Measurements from ENCODE around the gene MCF2L.

The MCF2L gene

DNA sequence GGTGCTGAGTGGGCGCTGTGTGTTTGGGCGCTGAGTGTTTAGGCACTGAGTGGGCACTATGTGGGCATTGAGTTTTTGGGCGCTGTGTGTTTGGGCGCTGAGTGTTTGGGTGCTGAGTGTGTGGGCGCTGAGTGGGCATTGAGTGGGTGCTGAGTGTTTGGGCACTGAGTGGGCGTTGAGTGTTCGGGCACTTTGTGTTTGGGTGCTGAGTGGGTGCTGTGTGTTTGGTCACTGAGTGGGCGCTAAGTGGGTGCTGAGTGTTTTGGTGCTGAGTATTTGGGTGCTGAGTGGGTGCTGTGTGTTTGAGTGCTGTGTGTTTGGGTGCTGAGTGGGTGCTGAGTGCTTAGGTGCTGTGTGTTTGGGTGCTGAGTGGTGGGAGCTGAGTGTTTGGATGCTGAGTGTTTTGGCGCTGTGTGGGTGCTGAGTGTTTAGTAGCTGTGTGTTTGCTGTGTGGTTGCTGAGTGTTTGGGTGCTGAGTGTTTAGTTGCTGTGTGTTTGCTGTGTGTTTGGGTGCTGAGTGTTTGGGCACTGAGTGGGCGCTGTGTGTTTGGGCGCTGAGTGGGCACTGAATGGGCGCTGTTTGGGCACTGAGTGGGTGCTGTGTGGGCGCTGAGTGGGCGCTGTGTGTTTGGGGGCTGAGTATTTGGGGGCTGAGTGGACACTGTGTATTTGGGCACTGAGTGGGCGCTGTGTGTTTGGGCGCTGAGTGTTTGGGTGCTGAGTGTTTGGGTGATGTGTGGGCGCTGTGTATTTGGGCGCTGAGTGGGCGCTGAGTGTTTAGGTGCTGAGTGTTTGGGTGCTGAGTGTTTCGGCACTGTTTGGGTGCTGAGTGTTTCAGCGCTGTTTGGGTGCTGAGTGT, 89.3 kb downstream of the MCF2L start:
- no peak overlapping the region for H3K9ac ChIP-seq (ENCODE audit: low read depth, low read length)
- no peak overlapping the region for H3K4me3 ChIP-seq (ENCODE audit: low read depth, low read length)
- no peaks in the 10 kb centered on the region for H3K4me1 ChIP-seq (ENCODE audit: control insufficient read depth, insufficient read depth, low read length)
- no peaks in the 10 kb centered on the region for H3K36me3 ChIP-seq (ENCODE audit: control insufficient read depth, insufficient read depth, low read length)
- no peaks in the 10 kb centered on the region for H3K9me3 ChIP-seq (ENCODE audit: control insufficient read depth, insufficient read depth, low read length)
- H3K27me3 ChIP-seq (ENCODE audit: control insufficient read depth, insufficient read depth, low read length), result no peaks in the 10 kb centered on the region
- no peak overlapping the region for H3K27ac ChIP-seq (ENCODE audit: low read depth, low read length)

DNA sequence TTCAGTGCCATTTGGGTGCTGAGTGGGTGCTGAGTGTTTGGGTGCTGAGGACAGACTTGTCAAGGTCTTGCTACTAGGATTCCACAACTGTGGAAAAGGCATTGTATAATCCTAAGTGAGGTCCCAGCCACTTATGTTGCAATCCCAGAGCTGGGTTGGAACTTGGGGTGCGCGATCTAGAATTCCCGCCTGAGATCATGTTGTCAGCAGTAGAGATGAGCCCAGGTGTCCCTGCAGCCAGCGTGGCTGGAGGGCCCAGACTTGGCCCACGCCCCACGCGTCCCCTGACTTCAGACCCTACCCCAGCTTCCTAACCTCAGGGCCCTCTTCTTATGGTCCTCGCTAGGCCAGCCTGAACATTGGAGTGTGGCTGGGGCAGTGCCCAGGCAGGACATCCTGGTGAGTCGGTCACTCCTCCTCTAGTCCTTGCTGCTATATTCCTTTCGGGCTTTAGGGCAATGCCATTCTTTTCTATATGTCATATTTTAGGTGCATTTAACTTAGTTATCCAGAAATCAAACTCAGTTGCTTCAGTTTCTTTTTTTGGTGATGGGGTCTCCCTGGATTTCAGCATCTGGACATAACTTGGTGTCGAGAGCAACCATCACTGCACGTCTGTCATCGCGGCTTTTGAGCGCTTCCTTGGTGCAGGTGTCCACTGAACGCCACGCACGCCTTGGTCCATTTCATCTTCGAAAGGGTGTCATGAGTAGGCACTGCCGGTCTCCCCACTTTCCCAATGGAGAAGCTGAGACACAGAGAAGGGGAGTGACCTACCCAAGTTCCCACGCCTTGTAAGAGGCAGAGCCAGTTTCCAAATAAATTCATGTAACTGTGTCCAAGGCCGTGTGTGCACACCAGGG, 90.2 kb downstream of the MCF2L start:
- no peaks in the 10 kb centered on the region for H3K9me3 ChIP-seq (ENCODE audit: control insufficient read depth, insufficient read depth, low read length)
- no peaks in the 10 kb centered on the region for H3K4me1 ChIP-seq (ENCODE audit: control insufficient read depth, insufficient read depth, low read length)
- no peaks in the 10 kb centered on the region for H3K27me3 ChIP-seq (ENCODE audit: control insufficient read depth, insufficient read depth, low read length)
- no peak overlapping the region for H3K4me3 ChIP-seq (ENCODE audit: low read depth, low read length)
- H3K36me3 ChIP-seq (ENCODE audit: control insufficient read depth, insufficient read depth, low read length), result no peaks in the 10 kb centered on the region
- no peak overlapping the region for H3K27ac ChIP-seq (ENCODE audit: low read depth, low read length)
- H3K9ac ChIP-seq (ENCODE audit: low read depth, low read length), result no peak overlapping the region

DNA sequence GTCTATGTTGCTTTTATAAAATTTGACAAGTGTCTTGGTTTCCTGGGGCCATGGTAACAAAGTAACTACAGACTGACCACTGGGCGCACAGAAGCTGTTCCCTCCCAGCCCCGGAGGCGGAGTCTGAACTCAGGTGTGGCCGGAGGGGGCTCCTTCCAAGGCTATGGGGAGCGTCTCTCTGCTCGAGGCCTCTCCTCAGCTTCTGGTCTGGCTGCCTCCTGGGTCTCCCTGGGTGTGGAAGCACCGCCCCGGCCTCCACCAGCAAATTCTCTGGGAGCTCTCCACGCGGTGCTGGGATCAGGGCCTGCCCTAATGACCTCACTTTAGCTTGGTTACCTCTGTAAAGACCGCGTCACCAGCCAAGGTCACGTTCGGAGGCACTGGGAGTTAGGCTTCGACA, 90.9 kb downstream of the MCF2L start:
- no peaks in the 10 kb centered on the region for H3K4me1 ChIP-seq (ENCODE audit: control insufficient read depth, insufficient read depth, low read length)
- H3K36me3 ChIP-seq (ENCODE audit: control insufficient read depth, insufficient read depth, low read length), result no peaks in the 10 kb centered on the region
- no peaks in the 10 kb centered on the region for H3K9me3 ChIP-seq (ENCODE audit: control insufficient read depth, insufficient read depth, low read length)
- H3K4me3 ChIP-seq (ENCODE audit: low read depth, low read length), result no peak overlapping the region
- H3K27me3 ChIP-seq (ENCODE audit: control insufficient read depth, insufficient read depth, low read length), result no peaks in the 10 kb centered on the region
- no peak overlapping the region for H3K27ac ChIP-seq (ENCODE audit: low read depth, low read length)
- no peak overlapping the region for H3K9ac ChIP-seq (ENCODE audit: low read depth, low read length)

DNA sequence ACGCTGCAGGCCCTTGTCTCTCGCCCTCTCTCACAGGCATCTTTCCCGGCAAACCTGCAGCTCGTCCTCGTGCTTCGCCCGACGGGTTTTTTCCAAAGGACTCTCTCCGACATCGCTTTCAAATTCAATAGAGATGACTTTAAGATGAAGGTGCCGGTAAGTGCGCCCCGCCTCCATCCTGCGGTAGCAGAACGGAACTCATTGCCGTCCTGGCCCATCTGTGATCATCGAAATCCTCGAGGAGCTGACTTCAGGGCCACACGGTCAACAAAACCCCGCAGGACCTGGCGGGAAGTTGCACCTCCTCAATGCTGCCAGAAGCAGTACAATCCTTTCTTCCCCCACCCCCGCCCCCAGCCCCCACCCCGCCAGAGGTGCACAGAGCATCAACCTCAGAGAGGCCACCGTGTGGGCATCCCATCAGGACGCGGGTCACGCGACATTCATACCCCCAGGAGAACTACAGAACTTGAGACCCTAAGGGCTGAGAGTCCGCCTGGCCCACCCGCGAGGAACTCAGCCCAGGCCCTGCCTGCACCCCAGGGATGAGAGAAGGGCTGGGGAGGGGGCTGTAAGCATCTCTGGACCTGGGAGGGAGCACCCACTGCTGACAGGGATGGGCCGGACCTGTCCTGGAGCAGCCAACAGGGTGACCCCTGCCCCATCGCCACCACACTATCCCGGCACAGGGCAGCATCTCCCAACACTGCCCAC, 91.7 kb downstream of the MCF2L start:
- H3K9ac ChIP-seq (ENCODE audit: low read depth, low read length), result no peak overlapping the region
- H3K4me3 ChIP-seq (ENCODE audit: low read depth, low read length), result no peak overlapping the region
- no peaks in the 10 kb centered on the region for H3K27me3 ChIP-seq (ENCODE audit: control insufficient read depth, insufficient read depth, low read length)
- no peaks in the 10 kb centered on the region for H3K4me1 ChIP-seq (ENCODE audit: control insufficient read depth, insufficient read depth, low read length)
- no peaks in the 10 kb centered on the region for H3K9me3 ChIP-seq (ENCODE audit: control insufficient read depth, insufficient read depth, low read length)
- H3K27ac ChIP-seq (ENCODE audit: low read depth, low read length), result no peak overlapping the region
- no peaks in the 10 kb centered on the region for H3K36me3 ChIP-seq (ENCODE audit: control insufficient read depth, insufficient read depth, low read length)

DNA sequence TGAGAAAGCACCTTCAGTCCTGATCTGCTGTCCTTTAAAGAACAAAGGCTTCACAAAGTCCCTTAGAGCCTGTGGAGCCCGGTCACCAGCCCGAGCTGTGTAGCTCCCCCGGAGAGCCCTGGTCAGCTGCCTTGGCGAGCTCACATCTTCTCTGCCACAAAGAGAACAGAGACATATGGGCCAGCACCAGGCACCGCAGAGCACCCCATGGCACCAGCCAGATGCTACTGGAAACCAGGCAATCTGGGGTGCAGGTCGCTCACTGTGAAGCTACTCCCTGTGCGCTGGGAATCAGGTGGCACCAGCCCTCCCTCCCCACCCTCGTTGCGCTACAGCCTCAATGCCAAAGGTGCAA, 92.2 kb downstream of the MCF2L start:
- H3K9me3 ChIP-seq (ENCODE audit: control insufficient read depth, insufficient read depth, low read length), result no peaks in the 10 kb centered on the region
- H3K36me3 ChIP-seq (ENCODE audit: control insufficient read depth, insufficient read depth, low read length), result no peaks in the 10 kb centered on the region
- H3K9ac ChIP-seq (ENCODE audit: low read depth, low read length), result no peak overlapping the region
- no peaks in the 10 kb centered on the region for H3K4me1 ChIP-seq (ENCODE audit: control insufficient read depth, insufficient read depth, low read length)
- no peaks in the 10 kb centered on the region for H3K27me3 ChIP-seq (ENCODE audit: control insufficient read depth, insufficient read depth, low read length)
- H3K27ac ChIP-seq (ENCODE audit: low read depth, low read length), result no peak overlapping the region
- H3K4me3 ChIP-seq (ENCODE audit: low read depth, low read length), result no peak overlapping the region

GRCh38 chr13:113061796-113062425, 92.9 kb downstream of the MCF2L start:
- no peaks in the 10 kb centered on the region for H3K9me3 ChIP-seq (ENCODE audit: control insufficient read depth, insufficient read depth, low read length)
- H3K36me3 ChIP-seq (ENCODE audit: control insufficient read depth, insufficient read depth, low read length), result no peaks in the 10 kb centered on the region
- no peak overlapping the region for H3K9ac ChIP-seq (ENCODE audit: low read depth, low read length)

GRCh38 chr13:113062691-113063090, 93.7 kb downstream of the MCF2L start:
- Histone ChIP-seq H3K4me3 (ENCODE audit: low read depth, low read length) (no peak overlapping the region), H3K27ac (ENCODE audit: low read depth, low read length) (no peak overlapping the region), H3K9ac (ENCODE audit: low read depth, low read length) (no peak overlapping the region), H3K36me3 (ENCODE audit: control insufficient read depth, insufficient read depth, low read length) (no peaks in the 10 kb centered on the region), H3K4me1 (ENCODE audit: control insufficient read depth, insufficient read depth, low read length) (no peaks in the 10 kb centered on the region), H3K9me3 (ENCODE audit: control insufficient read depth, insufficient read depth, low read length) (no peaks in the 10 kb centered on the region), H3K27me3 (ENCODE audit: control insufficient read depth, insufficient read depth, low read length) (no peaks in the 10 kb centered on the region)

More at GRCh38 chr13:113061796-113062425, 92.9 kb downstream of the MCF2L start:
- H3K27ac ChIP-seq (ENCODE audit: low read depth, low read length), result no peak overlapping the region
- H3K4me3 ChIP-seq (ENCODE audit: low read depth, low read length), result no peak overlapping the region
- no peaks in the 10 kb centered on the region for H3K4me1 ChIP-seq (ENCODE audit: control insufficient read depth, insufficient read depth, low read length)
- no peaks in the 10 kb centered on the region for H3K27me3 ChIP-seq (ENCODE audit: control insufficient read depth, insufficient read depth, low read length)

DNA sequence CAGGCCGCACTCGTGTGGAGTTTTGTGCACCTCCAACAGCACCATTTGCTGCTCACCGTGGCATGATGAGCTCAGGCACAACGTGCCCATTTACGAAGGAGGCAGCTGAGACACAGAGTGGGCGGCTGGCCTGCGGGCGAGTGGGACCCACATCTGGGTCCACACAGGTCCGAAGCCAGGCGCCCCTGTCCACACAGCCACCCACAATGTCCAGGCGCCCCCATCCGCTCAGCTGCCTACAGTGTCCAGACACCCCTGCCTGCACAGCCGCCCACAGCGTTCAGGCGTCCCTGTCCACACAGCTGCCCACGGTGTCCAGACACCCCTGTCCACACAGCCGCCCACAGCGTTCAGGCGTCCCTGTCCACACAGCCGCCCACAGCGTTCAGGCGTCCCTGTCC, 94.1 kb downstream of the MCF2L start:
- no peak overlapping the region for H3K9ac ChIP-seq (ENCODE audit: low read depth, low read length)
- H3K27me3 ChIP-seq (ENCODE audit: control insufficient read depth, insufficient read depth, low read length), result no peaks in the 10 kb centered on the region
- no peak overlapping the region for H3K4me3 ChIP-seq (ENCODE audit: low read depth, low read length)
- no peaks in the 10 kb centered on the region for H3K9me3 ChIP-seq (ENCODE audit: control insufficient read depth, insufficient read depth, low read length)
- no peak overlapping the region for H3K27ac ChIP-seq (ENCODE audit: low read depth, low read length)
- no peaks in the 10 kb centered on the region for H3K36me3 ChIP-seq (ENCODE audit: control insufficient read depth, insufficient read depth, low read length)
- H3K4me1 ChIP-seq (ENCODE audit: control insufficient read depth, insufficient read depth, low read length), result no peaks in the 10 kb centered on the region

- H3K4me3 ChIP-seq (ENCODE audit: low read depth, low read length), result no peak overlapping the region
- no peaks in the 10 kb centered on the region for H3K27me3 ChIP-seq (ENCODE audit: control insufficient read depth, insufficient read depth, low read length)
- no peaks in the 10 kb centered on the region for H3K4me1 ChIP-seq (ENCODE audit: control insufficient read depth, insufficient read depth, low read length)
- no peak overlapping the region for H3K27ac ChIP-seq (ENCODE audit: low read depth, low read length)
- no peak overlapping the region for H3K9ac ChIP-seq (ENCODE audit: low read depth, low read length)
- no peaks in the 10 kb centered on the region for H3K36me3 ChIP-seq (ENCODE audit: control insufficient read depth, insufficient read depth, low read length)
- no peaks in the 10 kb centered on the region for H3K9me3 ChIP-seq (ENCODE audit: control insufficient read depth, insufficient read depth, low read length)
Measured at GRCh38 chr13:113064000-113064533, 95.1 kb downstream of the MCF2L start.

DNA sequence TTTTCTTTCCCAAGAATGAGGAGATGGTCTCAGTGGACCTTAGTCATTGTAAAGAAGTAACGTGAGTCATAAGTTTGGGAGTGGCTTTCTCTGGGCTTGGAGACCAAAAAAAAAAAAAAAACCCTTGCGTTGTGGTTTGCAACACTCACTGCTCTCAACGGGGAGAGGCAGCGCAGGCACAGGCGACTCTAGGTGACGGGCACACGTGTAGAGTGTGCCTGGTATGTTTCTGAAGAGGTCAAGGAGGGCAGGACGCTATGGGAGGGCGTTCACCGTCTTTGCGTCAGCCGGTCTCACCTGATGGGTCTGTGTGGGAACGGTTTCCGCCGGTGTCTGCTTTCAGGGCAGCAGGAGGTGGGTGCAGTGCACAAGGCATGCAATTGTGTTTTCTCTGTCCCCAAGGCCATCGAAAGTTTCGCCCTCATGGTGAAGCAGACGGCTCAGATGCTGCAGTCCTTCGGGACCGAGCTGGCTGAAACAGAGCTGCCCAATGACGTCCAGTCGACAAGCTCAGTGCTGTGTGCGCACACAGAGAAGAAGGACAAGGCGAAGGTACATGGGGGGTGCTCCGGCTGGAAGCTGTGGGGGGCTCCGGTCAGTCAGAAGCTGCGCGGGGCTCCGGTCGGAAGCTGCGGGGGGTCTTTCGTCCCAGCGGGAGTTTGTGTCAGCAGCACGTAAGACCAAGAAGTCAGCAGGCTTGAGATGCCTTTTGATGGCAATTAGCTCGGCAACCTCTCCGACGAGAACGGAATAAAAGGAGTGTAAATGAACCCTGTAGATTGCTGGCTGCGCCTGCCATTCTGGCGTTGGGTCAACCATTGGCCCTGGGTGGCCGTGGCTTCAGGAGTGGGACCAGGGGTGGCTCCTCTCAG, 95.8 kb downstream of the MCF2L start:
- no peak overlapping the region for H3K9ac ChIP-seq (ENCODE audit: low read depth, low read length)
- no peaks in the 10 kb centered on the region for H3K36me3 ChIP-seq (ENCODE audit: control insufficient read depth, insufficient read depth, low read length)
- no peaks in the 10 kb centered on the region for H3K27me3 ChIP-seq (ENCODE audit: control insufficient read depth, insufficient read depth, low read length)
- H3K9me3 ChIP-seq (ENCODE audit: control insufficient read depth, insufficient read depth, low read length), result no peaks in the 10 kb centered on the region
- H3K4me3 ChIP-seq (ENCODE audit: low read depth, low read length), result no peak overlapping the region
- no peaks in the 10 kb centered on the region for H3K4me1 ChIP-seq (ENCODE audit: control insufficient read depth, insufficient read depth, low read length)
- H3K27ac ChIP-seq (ENCODE audit: low read depth, low read length), result no peak overlapping the region
